Measurements from ENCODE around the gene ARID3A.

ARID3A gene

DNA sequence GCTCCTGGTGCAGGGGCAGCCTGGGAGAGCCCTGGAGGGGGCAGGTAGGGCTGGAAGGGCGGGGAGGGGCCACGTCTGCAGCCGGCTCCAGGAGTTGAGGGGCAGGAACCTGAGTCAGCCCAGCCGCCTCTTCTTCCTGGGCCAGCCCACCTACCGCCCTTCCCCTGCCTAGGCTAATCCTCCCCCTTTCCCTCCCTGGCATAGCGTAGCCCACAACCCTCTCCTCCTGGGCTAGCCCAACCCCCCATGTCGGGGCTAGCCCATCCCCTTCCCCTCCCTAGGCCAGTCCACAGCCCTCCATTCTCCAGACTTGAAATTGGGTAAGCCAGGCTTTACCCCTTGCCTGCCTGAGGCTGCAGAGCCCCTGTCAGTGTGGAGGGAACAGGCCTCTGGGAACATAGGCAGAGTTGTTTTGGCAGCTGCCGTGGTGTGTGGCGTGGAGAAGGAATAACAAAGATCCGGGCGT lies 37.7 kb downstream of the ARID3A start:
- DNase-seq (ENCODE audit: low read depth): no peak

DNA sequence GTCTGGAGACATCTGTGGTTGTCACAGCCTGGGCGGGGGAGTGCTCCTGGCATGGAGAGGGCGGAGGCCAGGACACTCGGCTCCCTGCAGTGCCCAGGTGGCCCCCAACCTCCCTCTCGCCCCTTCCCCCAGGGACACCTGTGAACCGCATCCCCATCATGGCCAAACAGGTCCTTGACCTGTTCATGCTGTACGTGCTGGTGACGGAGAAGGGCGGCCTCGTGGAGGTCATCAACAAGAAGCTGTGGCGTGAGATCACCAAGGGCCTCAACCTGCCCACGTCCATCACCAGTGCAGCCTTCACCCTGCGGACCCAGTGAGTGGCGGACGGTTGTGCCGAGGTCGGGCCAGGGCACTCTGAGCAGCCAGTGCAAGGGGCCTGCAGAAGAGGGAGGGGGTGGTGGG lies 38.3 kb downstream of the ARID3A start:
- no peak for DNase-seq (ENCODE audit: low read depth)

DNA sequence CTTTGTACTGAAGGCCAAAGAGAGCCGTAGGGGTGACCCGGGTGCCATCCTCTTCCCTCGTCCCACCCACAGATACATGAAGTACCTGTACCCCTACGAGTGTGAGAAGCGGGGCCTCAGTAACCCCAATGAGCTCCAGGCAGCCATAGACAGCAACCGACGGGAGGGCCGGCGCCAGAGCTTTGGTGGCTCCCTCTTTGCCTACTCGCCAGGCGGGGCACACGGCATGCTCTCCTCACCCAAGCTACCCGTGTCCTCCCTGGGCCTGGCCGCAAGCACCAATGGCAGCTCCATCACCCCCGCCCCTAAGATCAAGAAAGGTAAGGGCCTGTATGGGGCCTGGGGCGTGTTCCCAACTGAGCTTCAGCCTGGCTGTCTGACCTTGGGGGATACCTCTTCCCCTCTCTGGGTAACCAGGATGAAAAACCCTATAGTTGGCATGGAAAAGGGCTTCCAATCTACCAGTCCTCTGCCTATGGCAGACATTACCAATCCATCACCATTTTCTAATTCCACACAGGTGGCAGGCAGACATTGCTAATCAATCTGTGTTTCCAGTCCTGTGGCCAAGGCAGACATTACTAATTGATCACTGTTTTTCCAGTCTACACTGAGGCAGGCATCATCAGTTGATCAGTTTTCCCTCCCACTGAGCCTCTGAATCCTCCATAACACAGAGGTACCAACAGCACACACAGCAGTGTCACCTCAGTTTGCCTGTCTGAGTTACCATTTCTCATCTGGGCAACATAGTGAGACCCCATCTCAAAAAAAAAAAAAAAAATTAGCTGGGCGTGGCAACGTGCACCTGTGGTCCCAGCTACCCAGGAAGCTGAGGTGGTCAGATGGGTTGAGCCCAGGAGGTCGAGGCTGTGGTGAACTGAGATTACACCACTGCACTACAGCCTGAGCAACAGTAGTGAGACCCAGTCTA lies 39.2 kb downstream of the ARID3A start:
- no peak for DNase-seq (ENCODE audit: low read depth)

DNA sequence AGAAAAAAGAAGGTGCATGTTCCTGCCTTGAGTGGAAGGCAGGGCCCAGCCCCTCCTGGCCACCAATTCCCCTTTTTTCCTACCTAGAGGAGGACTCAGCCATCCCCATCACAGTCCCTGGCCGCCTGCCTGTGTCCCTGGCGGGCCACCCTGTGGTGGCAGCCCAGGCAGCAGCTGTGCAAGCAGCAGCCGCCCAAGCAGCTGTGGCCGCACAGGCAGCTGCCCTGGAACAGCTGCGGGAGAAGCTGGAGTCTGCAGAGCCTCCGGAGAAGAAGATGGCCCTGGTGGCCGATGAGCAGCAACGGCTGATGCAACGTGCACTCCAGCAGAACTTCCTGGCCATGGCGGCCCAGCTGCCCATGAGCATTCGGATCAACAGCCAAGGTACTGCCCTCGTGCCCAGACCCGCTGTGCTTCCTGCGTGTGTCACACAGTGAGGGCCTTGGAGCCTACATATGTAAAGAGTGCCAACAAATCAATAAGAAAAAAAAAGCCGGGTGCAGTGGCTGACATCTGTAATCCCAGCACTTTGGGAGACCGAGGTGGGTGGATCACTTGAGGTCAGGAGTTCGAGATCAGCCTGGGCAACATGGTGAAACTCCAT lies 40.8 kb downstream of the ARID3A start:
- no peak for DNase-seq (ENCODE audit: low read depth)

DNA sequence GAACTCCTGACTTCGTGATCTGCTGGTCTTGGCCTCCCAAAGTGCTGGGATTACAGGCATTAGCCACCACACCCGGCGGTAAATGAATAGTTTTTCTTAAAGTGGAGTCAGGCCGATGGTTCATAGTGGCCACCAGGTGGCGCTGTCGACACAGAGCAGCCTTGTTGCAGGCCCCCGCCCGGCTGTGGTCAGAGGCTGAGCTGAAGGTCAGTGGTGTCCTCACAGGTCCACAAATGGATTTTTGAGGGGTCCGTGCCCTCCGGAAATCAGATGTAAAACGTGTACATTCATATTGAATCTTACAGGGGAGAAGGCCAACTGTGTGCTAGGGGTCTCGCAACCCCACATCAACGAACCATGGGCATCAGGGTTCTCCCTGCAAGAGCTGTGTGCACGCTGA lies 44.9 kb downstream of the ARID3A start:
- DNase-seq (ENCODE audit: low read depth): no peak

DNA sequence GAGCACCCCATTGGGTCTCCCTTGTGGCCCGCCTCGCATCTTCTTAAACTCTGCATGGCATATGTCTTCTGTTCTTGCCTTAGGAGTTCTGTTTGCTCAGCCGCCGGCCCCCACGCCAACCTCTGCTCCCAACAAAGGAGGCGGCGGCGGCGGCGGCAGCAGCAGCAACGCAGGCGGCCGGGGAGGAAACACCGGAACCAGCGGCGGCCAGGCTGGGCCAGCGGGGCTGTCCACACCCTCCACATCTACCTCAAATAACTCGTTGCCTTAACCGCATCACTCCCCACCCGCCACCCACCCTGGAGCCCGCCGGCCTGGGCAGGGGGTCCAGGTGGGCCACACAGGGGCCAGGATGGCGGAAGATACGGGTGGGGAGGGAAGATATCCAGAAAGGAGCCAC lies 46.0 kb downstream of the ARID3A start:
- no peak for DNase-seq (ENCODE audit: low read depth)

DNA sequence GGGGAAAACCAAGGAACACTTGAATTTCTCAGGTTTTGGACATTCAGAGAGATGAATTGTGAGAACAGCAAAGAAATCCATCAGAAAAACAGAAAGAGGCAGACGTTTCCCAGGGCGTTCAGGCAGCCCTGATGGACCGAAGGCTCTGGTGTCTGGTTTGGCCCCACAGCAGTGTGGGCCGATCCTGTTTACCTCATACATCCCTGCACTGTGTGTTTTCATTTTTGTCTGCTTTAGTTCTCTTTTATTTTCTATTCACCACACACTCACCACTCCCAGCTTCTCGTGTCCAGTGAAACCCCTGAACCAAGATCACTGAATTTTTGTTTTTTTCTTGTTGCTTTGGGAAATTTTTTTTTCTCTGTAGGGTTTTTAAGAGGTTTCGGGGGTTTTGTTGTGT lies 46.4 kb downstream of the ARID3A start:
- no peak for DNase-seq (ENCODE audit: low read depth)

DNA sequence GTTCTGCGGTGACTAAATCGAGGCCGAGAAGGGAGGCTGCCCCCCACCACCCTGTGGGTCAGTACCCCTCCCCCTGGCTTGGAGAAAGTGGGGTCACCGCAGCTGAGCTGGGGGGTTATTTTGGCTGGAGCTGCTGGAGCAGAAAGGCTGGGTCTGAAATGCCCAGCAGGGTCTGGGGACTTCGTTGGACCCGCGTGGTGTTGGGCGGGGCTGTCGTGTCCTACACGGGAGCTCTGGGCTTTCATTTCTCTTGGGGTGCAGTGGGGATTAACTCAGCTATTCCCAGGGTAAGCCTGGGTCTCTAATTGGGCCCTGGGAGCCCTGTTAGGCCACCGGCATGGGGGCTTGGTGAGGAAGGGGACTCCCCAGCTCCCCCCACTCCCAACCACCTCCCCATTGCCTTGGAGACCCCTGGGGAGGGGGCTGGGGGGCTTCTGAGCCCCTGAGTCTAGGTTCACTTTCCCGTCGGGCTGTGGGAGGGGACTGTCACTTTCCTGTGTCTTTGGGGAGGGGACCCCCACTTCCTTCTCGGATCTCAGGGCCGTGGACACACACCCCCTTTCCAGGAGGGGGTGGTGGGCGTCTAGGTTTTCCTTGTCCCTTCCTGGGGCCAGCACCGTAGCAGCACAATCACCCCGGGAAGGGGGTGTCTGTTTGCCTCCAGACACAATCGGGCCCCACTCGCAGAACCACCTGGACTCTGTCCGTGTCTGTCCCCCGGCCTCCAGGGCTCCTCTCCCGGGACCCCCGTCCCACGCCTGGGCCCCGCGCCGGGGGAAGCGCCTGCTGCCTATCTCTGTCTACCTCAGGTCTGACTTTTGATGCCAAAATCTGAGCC lies 48.1 kb downstream of the ARID3A start:
- no peak for DNase-seq (ENCODE audit: low read depth)

DNA sequence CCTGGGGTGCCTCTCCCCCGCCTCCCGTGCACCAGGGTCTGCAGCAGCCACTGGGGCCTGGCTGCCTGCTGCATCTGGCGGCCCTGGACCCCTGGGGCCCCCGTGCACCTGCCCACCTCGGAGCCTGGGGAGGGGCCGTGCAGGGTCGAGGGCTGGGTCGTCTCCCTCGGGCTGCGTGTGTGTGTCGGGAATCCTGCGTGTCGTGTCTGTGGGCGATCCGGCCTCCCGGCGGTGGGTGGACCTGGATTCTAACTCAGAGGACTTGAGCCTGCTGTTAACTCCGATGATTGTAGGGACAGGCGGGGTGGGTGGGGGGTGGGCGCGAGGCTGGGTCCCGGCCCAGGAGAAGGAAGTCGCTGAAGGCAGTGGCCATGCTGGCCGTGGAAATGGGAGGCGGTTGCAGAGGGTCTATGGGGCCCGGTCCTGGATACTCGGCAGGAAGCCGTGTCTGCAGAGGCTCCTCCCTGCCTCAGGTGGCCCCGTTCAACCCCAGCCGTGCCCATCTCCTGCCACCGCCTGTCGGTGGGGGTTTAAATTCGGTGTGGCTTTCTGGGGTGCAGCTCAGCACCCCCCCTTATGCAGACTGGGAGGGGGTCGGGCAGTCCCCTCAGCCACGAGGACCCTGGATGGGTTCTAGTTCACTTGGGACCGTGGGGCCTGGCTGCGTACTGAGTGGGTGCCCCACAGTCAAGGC lies 48.9 kb downstream of the ARID3A start:
- DNase-seq (ENCODE audit: low read depth): no peak

DNA sequence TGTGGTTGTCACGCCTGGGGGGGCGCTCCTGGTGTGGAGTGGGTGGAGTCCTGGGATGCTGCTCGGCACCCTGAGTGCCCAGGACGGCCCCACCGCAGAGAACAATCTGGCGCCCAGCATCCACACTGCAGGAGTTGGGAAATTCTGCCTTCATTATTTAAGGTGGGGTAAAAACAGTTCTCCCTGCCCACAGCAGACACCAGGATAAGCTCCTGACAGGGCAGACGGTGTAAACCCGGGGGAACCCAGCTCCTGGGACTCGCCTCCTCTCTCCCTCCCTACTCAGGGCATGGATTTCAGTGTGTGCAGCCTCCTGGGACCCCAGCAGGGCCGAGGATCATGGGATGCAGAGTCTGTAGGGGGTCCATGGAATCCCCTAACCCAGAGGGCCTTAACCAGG lies 50.6 kb downstream of the ARID3A start:
- no peak for DNase-seq (ENCODE audit: low read depth)

DNA sequence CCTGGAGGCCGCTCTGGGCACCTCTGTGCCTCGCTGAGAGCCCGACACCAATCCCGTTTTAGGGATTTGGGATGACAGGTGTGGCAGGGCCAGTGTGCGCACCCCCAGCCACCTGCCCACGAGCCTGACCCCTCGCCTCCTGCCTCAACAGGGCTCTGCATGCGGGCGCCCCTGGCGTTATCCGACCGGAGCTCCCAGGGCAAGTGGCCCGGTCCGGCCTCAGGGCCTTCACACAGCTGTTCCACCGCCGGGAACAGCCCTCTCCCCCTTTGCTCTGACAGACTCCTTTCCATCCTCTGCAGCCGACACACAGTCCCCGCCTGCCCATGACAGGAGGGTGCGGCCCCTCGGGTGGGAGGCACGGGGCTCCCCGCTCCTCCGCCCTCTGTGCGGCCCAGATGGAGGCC lies 51.2 kb downstream of the ARID3A start:
- no peak for DNase-seq (ENCODE audit: low read depth)

DNA sequence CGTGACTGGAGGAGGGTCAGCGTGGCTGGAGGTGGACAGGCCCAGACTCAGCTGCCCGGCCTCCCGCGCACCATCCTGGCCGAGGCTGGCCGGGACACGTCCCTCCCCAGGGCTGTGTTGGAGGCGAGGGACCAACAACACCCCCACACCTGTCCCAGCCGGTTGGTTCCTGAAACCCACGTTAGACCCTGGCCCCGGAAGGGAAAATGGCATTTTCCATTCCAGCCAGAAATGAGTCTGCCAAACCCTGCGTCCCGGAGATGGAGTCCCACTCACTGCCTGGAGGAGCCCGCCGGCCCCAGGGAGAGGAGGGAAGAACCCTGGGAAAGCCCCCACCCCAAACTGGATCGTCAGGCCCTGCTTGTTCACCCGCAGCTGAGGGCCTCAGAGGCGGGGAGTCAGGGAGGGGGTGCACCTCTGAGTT lies 53.5 kb downstream of the ARID3A start:
- DNase-seq (ENCODE audit: low read depth): no peak

DNA sequence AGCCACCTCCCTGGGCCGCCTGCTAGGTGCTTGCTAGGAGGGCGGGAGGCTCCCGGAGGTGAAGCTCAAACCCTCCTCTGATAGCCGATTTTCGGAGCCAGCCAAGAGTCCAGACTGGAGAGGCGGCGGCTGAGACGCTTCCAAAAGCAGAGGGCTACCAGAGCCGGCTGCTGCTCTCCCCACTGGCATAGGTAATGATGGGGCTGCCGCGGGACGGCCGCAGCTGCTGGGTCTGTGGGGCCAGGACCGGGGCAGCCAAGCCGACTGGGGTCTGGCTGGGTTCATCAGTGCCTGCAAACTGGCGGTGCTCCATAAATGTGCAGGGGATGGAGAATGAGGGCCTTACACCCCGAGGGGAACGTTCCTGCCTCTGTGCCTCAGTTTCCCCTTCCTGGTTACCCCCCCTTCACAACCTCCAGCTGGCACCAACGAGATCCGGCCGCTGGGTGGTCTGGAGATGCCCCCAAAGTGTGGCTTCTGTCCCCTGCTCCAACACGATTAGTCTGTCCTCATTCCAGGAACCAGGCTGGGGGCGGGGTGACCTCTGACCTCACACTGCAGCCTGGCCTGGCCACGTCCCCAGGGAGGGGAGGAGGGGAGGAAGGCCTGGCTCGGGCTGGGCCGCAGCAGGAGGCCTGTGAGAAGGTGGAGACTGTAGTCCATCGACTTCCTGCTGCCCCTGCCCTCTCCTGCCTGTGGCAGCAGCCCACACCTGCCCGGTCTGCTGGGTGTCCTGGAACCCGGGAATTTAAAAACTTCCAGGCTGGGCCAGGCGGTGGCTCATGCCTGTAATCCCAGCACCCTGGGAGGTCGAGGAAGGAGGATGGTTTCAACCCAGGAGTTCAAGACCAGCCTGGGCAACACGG lies 54.5 kb downstream of the ARID3A start:
- DNase-seq (ENCODE audit: low read depth): no peak

DNA sequence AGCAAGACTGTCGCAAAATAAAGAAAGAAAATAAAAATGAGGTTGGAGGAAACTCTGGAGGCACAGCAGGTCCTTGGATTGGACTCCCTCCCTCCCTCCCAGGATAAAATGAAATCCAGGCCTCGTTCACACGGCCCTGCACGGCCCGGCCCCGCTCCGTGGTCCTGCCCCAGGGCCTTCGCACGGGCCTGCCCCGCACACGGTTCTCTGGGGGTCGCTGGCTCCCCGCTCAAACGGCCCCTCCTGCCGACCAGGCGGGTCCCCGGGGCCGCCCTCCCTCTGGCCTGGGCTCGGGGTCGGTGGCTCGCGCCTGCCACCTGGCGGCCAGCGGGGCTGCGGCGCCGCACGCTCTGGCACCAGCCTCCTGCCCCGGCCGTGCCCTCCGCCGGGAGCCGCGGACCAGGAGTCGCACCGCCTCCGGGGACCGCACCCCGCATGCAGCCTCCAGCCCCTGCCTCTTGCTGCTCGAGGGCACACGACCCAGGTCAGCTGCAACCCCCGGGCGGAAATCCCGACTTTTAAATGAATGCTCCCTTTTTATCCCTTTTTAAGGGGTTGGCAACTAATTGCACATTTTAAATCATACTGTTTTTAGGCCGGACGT lies 56.8 kb downstream of the ARID3A start:
- DNase-seq (ENCODE audit: low read depth): peak; percentile 59

DNA sequence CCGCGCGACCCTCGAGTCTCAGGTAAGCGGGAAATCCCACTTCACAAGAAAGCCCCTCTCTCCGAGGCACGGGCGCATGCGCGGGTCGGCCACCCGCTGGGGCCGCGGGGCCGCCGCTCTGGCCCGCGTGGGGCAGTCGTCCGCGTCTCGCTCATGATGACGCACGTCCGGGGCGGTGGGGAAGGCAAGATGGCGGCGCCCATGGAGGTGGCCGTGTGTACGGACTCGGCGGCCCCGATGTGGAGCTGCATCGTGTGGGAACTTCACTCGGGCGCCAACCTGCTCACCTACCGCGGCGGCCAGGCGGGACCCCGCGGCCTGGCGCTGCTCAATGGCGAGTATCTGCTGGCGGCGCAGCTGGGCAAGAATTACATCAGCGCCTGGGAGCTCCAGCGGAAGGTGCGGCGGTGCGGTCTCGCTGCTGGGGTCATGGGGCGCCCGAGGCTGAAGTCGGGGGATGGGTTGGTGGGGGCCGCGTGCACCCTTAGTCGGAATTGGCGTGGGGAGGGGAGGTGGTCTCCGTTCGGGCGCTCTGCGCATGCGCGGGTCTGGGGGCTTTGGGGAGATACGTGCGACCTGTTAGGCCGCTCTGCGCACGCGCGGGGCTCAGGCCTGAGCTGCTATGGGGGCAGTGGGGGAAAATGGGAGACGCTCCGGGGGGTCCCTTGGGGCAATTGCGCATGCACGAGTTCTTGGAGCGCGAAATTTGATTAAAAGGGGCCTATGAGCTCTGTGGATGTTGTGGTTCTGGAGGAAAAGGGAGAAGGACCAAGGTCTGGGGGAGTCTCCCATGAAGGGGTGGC lies 58.5 kb downstream of the ARID3A start, which contains the start of gene WDR18:
WDR18 (plus strand) TSS at position 181 of the 803 bp plus-strand sequence; CDS start at position 190, 9 bp downstream.
- peak; percentile 75 for DNase-seq (ENCODE audit: low read depth)

DNA sequence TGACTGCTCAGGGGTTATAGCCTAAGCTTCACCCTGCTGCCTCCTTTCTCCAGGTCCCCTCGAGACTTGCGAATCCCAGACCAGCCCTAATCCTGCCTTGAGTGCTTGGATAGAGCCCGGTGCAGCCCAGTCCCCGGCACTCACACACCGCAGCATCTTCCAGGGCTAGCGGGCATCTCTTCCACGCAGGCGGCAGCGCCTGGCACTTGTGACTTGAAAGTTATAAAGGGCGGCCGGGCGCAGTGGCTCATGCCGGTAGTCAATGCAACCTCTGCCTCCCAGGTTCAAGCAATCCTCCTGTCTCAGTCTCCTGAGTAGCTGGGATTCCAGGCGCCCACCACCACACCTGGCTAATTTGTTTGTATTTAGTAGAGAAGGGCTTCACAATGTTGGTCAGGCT lies 60.2 kb downstream of the ARID3A start:
- DNase-seq (ENCODE audit: low read depth): no peak

DNA sequence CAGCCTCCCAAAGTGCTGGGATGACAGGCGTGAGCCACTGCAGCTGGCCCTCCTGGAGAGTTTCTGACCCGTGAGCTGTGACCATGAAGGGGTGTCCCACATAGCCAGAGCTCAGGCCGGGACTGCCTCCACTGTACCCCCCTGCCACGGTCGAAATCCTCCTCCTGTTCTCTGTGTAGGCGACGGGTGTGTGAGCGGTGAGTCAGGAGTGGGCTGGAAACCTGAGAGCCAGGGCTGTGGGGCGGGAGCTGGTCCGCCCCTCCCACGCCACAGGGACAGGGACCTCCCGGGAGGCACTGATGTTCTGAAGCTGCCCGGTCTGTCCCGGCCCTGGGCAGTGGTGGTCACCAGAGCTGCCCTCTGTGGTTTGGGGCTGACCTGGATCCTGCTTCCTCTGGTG lies 62.2 kb downstream of the ARID3A start:
- DNase-seq (ENCODE audit: low read depth): no peak

DNA sequence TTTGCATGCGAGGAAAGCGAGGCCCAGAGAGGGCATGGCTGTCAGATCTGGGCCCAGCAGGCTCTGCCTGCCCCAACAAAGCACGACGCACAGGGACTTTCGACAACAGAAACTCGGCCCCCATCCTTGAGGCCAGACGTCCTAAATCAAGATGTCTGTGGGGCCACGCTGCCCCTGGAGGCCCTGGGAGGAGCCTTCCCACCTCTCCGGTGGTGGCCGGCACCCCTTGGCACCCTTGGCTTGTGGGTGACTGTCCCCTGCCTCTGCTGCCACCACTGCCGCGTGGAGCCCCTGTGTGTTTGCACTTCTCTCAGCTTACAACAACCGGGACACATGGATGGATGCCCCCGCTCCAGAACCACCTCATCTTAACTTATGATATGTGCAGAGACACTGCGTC lies 62.7 kb downstream of the ARID3A start:
- no peak for DNase-seq (ENCODE audit: low read depth)

DNA sequence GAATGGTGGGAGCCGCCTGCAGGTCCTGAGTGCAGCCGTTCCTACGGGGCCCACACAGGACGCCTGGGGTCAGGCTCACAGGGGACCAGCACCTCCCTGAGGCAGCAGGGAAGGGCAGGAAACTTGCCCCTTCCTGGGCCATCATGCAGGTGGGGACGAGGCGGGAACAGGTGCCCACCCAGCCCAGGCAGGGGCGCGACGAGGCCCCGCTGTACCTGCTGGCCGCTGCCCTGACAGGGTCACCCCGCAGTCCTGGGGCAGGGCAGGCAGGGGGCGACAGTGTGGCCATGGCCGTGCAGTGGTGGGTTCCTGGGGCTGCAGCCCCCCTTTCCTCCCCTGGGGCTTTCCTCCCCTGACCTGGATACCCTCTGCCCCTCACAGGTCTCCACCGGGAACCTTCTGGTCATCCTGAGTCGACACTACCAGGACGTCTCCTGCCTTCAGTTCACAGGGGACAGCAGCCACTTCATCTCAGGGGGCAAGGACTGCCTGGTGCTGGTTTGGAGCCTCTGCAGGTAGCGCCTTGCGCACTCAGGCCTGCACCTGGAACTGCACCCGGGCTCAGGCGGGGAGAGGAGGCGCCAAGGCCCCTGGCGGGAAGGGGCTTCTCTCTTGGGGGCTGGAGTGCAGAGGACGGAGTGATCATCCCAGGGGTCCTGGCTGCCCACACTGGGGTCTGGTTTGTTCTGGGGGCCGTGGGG lies 63.7 kb downstream of the ARID3A start:
- no peak for DNase-seq (ENCODE audit: low read depth)
